Mammary epithelial cell (primary cell): ENCODE results near the gene MAML3.

ENCODE experiments used
- CTCF ChIP-seq, 2 donors: IDR thresholded peaks in 1 of 2; conservative IDR thresholded peaks in 1 of 2; 2 replicates each; pipeline ENCODE4 v1.5.1; 2011 to 2012; ENCODE audit warnings: inconsistent platforms in 2 of 2, low read length in 2 of 2, mild to moderate bottlenecking in 2 of 2, control low read depth in 1 of 2, low read depth in 1 of 2; ENCODE audit not compliant: insufficient read depth in 1 of 2; ENCODE audit errors: extremely low read depth in 1 of 2
- EZH2 ChIP-seq: IDR thresholded peaks from 2 replicates; pipeline ENCODE4 v1.6.1; 2012; ENCODE audit warnings: low read length, inconsistent platforms, borderline replicate concordance

GRCh38 chr4:139735381-139736273, 418.4 kb downstream of the MAML3 start:
- no peak for TF ChIP-seq CTCF (conservative IDR thresholded peaks at IDR 0.05 in 1 of 2, IDR thresholded peaks at IDR 0.05 in 1 of 2; ENCODE audit: extremely low read depth in 1 of 2, insufficient read depth in 1 of 2, low read depth in 1 of 2, low read length in 2 of 2)
- TF ChIP-seq EZH2 = no peak
